GM21390 (cell line): ENCODE results near the gene WDR7.

ENCODE experiments used
- ATAC-seq: cut with Tn5 transposase; IDR thresholded peaks from one replicate; pipeline ENCODE4 v1.9.1; 2021; ENCODE audit not compliant: unreplicated experiment

The WDR7 gene

DNA sequence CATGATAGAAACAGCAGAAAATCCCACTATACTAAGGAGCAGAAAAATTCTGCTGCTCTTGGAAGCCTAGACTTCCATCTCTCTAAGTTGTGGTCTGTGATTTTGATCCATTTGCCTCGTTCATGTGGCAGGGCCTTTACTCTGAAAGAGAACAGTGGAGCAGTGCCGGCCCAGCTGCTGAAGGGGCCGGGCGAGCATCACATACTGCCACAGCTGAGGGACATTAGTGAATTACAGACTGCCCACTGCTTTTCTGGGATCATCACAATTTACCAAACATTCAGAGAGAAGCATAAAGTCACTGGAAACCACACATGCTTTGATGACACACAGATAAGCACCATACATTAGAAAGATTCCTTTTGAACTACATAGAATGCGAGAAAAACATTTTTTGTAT, 278.7 kb downstream of the WDR7 start:
- no peak for ATAC-seq

DNA sequence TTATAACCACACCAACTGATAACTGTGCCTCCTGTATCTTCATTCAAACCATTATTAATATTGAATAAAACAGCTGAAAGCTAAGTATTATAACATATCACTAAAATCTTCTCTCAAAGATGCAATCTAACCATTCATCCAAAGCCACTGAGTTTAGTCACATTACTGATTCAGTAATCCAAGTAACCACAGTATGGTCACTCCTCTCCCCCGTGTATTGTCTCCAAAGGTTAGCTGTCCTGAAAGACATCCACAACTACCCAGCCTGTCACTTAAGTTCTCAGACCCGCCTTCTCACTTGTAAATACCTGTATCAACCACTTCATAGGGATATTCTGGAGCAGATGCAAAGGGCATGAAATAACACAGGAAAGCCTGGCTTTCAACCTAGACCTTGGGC, 282.3 kb downstream of the WDR7 start:
- no peak for ATAC-seq

DNA sequence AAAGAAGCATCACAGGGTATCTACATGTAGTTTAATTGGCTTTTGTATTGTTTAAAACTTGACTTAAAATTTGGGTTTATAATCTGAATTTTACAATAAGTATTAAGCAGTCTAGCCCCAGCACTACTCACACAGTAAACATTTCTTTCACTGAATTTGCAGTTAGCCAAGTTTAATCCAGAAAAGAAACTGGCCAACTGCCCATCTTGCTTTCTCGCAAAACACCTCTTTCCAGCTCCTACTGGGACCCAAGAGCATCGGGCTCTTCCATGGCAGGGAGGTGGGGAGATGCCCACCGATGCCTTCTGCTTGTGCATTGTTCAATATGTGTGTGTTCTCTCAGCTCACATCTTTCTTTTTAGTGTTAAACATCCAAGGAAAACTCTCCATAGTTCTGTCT, 283.0 kb downstream of the WDR7 start:
- ATAC-seq = no peak

DNA sequence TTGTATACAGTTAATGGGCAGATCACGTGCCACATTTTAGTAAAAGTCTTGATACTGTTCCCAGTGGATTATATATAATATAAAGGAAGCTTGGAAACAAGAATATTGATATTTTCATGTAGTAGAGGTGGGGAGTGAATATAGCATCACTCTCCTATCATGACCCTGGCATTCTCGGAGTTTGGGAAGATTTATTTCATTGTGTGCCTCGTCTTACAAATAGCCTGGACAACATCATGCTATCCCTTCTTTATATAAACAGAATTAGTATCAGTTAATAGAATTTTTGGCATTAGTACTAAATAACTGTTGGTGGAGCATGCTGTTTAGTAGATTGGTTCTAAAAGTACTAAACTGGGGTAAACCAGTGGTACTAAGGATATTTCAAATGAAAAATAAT, 283.7 kb downstream of the WDR7 start:
- no peak for ATAC-seq

DNA sequence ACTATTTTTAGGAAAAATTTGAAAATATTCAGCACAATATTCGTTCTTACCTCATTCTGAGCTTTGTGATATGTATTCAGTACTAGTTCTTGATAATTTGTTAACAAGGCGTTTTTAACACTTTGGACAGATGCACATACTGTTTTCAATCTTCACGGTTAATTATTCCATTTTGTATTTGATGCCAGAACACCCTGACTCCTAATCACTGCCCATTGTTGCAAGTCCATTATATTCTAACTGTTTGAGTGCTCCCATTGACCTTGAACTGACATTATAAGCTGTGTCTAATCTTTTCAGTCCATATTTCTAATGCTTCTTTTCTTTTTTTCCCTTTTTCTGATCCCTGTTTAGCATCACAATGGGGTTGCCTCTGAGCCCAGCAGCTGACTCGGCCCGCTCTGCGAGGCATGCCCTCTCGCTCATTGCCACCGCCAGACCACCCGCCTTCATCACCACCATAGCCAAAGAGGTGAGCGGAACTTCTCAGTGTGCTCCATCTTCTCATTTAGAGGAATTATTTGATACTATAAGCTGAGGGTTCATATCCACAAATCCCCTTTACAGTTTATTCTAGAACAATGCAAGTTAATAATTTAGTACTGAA, 284.4 kb downstream of the WDR7 start:
- ATAC-seq = no peak

DNA sequence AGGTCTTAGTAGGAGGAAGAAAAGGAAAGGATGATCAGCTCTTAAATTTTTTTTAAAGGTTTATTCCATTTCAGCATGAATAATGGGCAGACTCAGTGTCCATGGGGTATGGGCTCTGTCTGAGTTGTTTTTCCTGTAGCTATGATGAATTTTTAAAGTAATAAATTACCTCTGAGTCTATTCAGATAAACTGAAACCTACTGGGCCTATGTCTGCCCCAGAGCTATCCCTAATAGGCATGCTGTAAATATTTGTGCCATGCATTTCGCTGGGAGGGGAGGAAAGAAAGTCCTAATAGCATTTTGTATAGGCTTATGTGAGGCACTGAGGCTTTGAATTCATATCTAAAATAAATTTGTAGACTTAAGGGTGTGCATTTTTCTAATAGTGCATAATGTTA, 285.3 kb downstream of the WDR7 start:
- no peak for ATAC-seq

DNA sequence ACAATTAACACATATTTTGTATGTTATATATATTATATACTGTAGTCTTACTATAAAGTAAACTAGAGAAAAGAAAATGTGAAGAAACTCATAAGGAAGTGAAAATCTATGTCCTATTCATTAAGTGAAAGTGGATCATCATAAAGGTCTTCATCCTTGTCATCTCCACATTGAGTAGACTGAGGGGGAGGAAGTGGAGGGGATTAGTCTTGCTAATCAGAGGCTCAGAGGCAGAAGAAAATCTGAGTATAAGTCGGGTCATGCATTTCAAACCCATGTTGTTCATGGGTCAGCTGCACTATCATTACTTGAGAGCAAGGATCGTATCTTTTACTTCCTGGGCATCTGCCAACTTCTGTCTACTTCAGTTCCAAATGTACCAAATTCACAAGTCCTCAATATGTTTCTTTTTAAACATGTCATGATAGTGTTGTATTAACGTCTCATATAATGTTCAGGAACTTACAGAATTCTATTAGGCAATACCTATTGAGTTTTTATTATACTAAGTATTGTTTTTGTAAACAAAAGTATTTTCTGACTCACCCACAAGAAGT, 286.8 kb downstream of the WDR7 start:
- ATAC-seq = no peak

DNA sequence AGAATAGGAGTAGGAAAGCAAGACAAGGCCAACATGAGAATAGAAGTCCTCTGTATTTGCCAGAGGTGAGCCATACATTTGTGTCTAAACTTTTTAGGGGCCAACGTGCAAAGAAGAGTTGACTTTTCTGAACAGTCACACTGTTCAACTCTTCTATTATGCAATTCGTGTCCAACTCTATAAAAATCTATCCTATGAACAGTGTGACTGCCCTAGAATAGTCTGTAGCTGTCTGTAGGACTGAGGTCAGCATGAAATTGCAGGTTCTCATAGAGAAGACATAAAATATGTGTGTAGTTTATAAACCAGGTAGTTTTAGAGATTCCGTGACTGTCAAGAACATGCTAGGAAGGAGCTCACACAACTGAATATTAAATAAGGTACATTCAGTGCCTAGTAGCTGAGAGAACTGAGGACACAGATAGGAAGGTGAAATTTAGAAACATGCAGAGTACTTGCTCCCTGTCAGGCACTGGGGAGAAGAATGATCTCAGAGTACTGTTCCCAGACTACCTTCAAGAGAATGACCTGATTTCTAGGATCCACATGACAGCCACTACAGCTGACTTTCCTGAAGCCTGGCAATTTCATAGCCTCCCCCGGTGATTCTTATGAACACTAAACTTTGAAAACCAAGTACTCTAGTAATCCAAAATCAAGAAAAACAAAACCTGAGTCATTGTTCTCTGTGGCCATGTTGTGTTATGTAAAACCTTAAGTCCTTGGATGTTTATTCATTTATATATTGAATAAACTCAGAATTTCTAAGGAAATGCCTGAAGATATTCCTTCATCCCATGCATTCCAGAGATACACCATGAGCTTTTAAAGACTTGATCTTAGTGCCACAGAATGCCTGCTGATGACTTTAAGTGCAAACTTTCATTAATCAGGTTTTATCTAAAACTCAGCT, 294.3 kb downstream of the WDR7 start:
- no peak for ATAC-seq

DNA sequence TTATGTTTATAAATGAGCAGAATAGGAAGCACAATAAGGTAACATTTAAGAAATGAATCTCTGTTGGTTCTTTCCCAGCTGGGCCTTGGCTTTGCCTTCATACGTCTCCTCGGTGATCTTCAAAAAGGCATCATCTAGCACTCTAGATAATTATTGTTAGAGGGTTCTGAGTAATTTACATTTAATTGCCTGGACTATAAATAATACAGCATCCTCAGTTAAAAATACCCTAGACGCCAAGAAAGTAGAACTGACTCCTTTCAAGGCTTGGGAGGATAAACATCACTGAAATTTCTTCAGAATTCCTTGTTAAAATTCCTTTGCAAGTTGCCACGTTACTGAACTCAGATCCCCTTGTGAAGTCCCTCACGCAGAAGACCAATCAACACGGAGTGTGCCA, 296.1 kb downstream of the WDR7 start:
- no peak for ATAC-seq

DNA sequence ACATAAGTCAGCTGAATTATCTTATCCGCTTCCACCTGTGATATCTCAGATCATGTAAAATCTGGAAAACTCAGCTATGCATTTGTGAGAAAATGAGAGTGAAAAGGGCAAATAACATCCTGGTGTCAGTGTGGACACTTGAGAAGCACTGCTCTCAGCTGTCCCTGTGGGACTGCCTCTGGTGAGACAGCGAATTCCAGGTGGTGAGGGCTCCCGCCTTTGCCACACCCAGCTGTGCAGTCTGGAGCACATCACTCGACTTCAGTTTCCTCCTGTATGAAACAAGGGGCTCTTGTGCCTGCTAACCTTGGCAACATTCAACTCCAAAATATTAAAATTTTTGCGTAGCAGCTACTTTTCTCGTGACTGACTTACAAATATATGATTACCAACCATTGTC, 300.9 kb downstream of the WDR7 start:
- ATAC-seq = no peak

DNA sequence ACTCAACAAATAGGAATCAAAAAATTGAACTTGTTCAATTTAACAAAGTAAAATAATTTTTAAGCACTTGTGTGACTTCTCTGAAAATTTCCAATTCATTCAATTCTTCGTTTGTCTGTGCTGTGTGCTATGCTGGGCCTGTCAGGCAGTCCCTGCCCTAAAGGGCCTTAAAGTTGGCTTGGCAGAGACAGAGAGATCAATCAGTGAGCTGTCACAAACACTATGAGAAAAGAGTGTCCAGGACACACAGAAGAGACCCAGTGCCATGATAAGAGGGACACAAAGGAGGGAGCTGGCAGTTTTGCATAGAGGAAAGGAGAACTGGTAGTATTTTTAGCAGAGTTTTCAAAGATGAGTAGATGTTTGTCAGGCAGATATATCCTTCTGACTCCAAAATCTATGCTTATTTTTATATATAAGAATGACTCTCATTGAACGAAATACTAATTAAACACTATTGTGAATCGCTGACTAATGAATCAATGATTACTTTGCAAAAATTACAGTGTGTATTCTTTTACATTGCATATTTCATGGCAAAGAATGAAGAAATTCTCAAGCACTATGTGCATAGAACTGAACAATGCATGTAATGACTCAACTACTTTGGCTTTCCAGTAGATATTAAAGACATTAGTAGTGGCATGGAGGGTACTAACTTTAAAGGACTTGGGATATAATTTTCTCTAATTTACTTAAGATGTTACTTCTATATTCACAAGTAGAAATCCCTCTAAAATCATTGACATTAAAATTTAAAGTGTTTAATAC, 302.5 kb downstream of the WDR7 start:
- no peak for ATAC-seq

DNA sequence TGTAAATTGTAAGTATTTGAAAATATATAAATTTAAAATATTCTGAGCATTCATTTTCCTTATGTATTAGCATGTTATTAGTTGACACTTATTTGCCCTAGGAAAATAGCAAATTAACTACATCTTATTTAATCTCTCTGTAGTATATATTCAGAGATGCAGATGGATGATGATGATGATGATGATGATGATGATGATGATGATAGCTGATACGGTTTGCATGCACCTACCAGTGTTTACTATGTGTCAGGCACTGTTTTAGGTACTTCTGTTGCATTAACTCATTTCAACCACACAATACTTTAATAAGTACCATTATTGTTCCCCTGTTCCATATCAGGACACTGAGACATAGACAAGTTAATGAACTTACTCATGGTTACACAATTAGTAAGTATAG, 304.3 kb downstream of the WDR7 start:
- no peak for ATAC-seq

DNA sequence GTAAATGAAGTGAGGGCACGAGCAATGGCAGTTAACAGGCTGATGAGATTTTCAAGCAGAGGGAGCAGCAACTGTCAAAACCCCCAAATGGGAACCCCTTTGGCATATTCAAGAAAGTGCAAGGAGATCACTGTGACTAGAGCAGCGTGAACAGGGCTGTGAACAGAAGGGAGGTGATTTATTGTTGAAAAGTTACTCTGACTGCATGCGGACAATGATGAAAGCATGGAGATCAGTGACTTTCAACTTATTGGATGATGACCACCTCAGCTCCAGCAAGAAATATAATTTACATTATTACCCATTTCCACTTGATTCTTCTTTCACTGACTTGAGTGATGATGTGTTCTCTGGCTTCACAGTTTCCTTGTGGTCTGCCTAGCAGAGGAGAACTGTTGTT, 308.0 kb downstream of the WDR7 start:
- no peak for ATAC-seq

DNA sequence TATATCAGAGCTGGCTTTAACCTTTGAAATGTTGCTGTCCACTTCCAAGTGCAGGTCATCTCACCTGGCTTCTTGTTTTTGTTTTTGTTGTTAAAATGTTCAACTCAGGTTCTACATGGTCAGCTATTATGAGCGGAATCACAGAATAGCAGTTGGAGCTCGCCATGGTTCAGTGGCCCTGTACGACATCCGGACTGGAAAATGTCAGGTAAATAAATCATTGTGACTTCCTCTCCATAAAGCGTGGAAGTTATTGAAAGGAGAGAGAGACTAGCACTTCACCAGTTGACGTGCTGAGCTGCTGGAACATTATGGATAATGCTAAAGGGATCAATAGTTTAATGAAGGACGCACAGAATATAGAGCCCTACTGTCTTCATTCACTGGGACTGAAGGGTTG, 311.2 kb downstream of the WDR7 start:
- ATAC-seq = no peak

DNA sequence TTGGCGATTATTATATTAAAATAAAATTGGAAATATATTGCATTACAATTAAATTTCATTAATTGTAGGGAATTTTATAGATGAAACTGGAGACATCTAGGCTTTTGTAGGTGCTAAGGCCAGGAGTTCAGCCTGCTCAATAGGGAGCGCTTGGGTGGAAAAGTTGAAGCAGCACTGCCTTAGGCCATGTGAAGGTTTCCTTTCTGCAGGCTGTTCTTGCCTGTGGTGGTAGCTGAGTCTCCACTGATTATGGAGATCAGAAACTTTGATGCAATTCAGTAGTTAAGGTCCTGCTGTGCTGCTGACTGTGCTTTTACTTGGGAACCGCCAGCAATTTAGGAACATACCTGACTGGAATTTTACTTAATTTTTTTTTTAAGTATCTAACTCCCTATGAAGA, 315.9 kb downstream of the WDR7 start:
- no peak for ATAC-seq

DNA sequence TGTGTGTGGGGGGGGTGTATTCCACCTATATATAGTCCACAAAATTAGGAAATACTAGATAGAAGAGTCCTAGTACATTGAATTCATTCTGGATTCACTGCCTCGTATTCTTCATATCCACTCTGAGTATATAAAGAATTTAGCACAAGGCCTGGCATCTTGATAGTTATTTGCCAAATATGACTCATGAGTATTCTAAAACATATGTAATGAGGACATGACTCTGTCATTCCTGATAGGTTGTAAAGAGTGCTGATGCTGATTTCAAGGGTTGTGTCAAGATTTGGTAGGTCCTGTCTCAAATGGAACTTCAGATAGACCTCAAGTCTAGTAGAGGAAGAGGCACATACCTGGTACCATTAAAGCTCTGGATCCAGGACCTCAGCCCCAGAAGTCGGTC, 322.3 kb downstream of the WDR7 start:
- ATAC-seq = no peak

DNA sequence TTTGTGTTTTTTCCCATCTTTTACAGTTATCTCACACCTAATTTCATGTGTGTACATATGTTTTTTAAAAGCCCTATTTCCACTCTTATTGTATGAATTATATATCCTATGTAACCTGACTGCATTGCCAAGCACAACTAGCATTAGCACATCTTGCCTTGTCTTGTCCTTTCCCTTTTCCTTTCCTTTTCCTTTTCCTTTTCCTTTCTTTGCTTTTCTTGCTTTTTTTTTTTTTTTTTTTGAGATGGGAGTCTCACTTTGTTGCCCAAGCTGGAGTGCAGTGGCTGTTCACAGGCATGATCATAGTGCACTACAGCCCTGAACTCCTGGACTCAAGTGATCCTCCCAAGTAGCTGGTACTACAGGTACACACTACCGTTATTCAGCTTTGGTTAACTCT, 323.0 kb downstream of the WDR7 start:
- ATAC-seq = no peak

DNA sequence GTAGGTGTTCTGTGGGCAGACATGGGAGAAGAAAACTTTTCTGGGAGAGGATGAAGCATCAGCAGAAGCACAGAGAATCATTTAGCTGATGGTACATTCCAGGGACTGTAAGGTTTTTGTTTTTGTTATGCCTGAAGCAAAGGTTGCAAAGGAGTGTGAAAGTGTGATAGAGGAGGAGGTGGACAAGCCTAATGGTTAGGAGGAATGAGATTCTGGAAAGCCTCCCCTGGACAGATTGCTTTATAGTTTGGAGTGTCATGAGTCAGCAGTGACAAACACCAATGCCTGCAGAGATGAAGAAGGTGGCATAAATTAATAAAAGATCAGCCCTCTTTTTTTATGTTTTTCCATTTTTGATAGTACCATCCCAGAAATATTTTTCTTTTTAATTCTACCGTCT, 324.1 kb downstream of the WDR7 start:
- no peak for ATAC-seq

DNA sequence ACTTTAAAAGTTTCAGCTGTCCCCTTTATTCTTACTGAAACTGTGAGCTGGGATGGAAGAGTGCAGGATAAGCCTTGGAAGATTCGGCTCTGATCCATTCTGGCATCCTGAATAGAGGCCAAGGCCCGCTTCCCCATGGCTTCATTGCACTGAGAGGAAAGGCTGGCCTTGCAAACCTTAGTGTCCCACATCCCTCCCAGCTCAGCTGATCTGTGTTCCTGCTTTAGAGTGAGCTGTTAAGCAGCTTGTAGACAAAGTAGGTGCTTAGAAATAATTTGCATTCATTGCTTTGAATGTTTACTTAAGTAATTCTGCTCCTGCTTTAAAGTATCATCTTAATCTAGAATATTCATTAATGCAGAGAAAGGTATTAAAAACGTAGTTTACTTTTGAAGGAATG, 326.1 kb downstream of the WDR7 start:
- no peak for ATAC-seq

DNA sequence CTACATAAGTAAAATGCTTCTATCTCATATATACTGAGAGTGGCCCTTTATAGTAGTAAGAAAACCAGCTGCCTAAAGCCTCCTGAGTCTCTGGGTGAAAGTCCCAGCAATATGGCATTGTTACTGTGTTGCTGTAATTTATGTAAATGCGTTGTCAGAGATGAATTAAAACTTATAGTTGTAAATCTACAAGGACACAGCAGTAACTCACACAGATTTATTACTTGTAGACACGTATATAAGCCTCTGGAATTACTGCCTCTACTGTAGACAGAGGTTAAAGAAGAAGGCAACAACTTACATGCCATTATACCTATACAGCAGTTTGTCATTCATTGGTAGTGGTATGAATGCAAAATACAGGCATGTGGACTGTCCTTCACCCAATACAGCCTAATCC, 326.6 kb downstream of the WDR7 start:
- ATAC-seq = no peak

DNA sequence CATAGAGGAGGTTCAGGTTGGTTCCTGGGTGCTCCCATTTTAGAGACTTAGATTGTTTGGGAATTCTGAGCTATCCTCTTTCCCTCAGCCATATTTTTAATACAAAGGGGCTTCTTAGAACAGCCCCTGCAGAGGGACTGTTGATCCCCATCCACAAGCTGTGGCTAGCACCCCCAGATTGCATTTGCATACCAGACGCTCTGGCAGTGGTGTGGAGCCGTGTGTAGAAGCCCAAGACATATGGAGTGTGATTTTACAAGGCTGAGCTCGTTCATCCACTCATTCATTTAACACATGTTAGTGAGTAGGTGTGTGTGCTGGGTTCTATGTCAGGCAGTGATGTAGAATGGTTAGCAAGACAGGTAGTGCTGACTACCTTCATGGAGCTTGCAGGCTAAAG, 329.0 kb downstream of the WDR7 start:
- ATAC-seq = no peak

DNA sequence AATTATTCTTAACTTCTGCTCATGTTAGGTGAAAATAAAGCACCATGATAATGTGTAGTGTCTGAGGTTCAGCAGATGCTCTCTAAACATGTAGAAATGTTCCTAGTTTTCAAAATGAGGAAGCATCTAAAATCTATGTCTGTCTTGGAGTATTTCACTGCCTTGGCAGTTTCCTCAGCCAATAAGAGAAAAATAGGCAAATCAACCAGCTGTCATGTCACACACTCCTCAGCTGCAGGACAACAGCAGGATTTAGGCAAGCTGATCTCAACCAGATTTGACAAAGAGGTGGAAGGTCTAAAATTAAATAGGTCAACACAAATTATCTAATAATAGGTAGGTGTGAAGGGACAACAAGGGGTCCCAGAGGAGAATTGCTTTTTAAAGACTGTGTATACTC, 331.6 kb downstream of the WDR7 start:
- ATAC-seq = no peak
